ENCODE results near the gene DENND1A.

DENND1A gene

DNA sequence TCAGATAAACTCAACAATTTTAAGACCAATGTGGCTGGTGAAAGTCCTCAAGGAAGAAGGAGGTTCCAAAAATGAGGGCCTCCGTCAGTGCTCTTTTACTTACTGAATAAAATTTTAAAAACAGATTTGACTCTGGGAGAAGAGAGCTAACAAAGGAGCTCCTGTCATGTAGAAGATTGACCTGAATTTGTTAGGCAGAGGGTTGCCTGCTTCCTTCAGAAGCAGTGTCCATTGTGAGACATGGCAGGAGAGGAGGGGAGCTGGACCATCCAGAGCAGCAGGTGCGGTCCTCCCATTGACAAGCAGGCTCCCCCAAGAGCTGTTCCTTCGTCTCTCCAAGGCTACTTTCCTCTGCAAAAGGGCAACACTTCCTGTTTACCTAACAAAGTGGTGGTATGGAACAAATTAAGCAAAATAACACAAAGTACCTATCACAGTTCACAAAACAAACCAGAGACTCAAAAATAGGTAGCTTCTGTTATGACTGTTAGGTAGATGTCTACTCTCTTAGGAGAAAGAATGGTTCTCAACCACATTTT, 238.1 kb downstream of the DENND1A start:
- TF ChIP-seq, protein P1, sequence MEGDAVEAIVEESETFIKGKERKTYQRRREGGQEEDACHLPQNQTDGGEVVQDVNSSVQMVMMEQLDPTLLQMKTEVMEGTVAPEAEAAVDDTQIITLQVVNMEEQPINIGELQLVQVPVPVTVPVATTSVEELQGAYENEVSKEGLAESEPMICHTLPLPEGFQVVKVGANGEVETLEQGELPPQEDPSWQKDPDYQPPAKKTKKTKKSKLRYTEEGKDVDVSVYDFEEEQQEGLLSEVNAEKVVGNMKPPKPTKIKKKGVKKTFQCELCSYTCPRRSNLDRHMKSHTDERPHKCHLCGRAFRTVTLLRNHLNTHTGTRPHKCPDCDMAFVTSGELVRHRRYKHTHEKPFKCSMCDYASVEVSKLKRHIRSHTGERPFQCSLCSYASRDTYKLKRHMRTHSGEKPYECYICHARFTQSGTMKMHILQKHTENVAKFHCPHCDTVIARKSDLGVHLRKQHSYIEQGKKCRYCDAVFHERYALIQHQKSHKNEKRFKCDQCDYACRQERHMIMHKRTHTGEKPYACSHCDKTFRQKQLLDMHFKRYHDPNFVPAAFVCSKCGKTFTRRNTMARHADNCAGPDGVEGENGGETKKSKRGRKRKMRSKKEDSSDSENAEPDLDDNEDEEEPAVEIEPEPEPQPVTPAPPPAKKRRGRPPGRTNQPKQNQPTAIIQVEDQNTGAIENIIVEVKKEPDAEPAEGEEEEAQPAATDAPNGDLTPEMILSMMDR (IDR thresholded peaks at IDR 0.05; ENCODE audit: borderline replicate concordance, control extremely low read depth, extremely low read depth, insufficient read depth, missing control alignments), result no peak
- in situ Hi-C loops (cut with MboI; ENCODE audit: low sequenced_read_pairs, unreplicated experiment), result no loop called here
- no peak for DNase-seq (ENCODE audit: low spot score)

DNA sequence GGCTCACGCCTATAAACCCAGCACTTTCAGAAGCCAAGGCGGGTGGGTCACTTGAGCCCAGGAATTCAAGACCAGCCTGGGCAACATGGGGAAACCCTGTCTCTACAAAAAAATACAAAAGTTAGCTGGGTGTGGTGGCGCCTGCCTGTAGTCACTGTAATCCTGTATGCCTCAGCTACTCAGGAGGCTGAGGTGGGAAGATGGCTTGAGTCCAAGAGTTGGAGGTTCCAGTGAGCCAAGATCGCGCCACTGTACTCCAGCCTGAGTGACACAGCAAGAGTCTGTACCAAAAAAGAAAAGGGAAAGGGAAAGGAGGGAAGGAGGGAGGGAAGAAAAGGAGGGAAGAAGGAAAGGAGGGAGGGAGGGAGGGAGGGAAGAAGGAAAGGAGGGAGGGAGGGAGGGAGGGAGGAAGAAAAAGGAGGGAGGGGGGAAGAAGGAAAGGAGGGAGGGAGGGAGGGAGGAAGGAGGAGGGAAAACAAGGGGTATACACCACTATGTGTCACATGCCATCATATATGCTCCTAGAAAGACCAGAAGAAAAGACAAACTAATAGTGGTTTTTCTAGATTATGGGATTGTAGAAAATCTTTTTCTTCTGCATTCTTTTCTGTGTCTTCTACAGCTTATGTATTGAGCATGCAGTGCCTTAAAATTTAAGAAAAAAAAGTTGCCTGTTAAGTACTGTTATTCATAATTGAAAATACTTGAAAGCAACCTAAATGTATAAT, 240.1 kb downstream of the DENND1A start:
- DNase-seq (ENCODE audit: low spot score), result no peak
- TF ChIP-seq, protein P1 (IDR thresholded peaks at IDR 0.05; ENCODE audit: borderline replicate concordance, control extremely low read depth, extremely low read depth, insufficient read depth, missing control alignments), result no peak
- in situ Hi-C loops (cut with MboI; ENCODE audit: low sequenced_read_pairs, unreplicated experiment), result no loop called here

DNA sequence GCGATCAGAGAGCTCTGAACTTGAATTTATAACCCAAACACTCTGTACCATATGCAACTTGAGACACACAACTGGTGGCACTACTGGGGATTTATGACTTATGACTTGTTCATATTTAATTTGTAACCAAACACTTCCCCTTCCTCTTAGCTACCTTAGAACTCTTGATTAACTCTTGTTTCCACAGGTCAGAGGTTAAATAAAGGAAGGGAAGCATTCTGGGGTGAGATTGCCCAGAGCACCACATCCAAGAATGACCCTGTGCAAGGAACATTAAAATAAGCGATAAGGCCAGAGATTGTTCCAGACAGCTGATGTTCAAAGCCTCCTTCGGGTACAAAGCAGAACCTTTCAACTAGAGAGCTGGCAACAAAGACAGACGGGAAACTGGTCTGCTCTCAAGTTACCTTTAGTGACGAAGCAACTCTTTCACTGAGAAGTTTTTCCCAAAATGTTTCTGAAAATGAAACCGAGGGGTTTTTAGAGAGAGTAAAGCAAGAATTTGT, 242.6 kb downstream of the DENND1A start:
- in situ Hi-C loops (cut with MboI; ENCODE audit: low sequenced_read_pairs, unreplicated experiment), result no loop called here
- DNase-seq (ENCODE audit: low spot score), result no peak
- TF ChIP-seq, protein P1 (IDR thresholded peaks at IDR 0.05; ENCODE audit: borderline replicate concordance, control extremely low read depth, extremely low read depth, insufficient read depth, missing control alignments), result no peak

DNA sequence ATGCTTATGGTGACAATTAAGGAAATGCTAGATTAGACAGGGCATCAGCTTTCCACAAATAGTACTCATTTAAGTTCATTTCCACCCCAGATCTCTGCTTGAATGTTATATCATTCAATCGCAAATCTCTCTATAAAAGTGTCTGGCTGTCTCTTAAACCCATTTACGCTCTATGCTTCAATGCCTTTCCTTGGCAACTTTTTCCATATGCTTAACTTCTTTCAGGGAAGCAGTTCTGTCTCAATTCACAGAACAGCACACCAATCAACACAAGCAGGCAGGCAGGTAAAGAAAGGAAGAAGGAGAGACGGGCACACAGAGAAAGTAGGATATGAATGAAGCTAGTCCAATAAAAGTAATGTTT, 243.1 kb downstream of the DENND1A start:
- DNase-seq (ENCODE audit: low spot score), result no peak
- in situ Hi-C loops (cut with MboI; ENCODE audit: low sequenced_read_pairs, unreplicated experiment), result no loop called here
- TF ChIP-seq, protein P1 (IDR thresholded peaks at IDR 0.05; ENCODE audit: borderline replicate concordance, control extremely low read depth, extremely low read depth, insufficient read depth, missing control alignments), result no peak

DNA sequence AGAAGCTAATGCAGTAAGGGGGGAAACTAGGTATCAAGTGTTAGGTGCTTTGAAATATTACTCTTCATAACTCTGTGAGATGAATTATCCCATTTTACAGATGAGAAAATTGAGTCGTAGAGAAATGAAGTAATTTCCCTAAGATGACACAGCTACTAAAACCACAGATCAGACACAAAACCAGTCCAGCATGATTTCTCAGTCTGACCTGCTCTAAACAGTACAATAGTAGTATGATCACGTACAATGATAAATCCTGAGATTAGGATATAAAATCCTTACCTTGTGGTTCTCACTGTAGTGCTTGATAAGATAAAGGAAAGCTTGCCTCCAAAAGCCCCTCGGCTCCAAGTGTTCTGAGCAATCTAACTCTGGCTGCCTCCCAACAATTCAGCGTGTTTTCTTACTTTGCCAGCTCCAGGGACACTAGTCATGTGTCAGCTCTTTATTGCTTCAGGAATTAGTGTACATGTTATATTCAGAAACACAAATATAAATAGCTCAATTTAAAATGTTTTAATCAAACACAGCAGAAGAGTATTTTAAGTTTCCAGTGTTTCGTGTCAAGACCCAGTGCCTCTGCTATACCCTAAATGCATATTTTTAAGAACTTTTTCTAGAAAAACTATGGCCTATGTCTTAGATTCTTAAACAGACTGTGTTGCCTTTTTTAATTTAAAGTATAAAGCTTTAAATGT, 243.6 kb downstream of the DENND1A start:
- TF ChIP-seq, protein P1 (IDR thresholded peaks at IDR 0.05; ENCODE audit: borderline replicate concordance, control extremely low read depth, extremely low read depth, insufficient read depth, missing control alignments), result no peak
- in situ Hi-C loops (cut with MboI; ENCODE audit: low sequenced_read_pairs, unreplicated experiment), result no loop called here

DNA sequence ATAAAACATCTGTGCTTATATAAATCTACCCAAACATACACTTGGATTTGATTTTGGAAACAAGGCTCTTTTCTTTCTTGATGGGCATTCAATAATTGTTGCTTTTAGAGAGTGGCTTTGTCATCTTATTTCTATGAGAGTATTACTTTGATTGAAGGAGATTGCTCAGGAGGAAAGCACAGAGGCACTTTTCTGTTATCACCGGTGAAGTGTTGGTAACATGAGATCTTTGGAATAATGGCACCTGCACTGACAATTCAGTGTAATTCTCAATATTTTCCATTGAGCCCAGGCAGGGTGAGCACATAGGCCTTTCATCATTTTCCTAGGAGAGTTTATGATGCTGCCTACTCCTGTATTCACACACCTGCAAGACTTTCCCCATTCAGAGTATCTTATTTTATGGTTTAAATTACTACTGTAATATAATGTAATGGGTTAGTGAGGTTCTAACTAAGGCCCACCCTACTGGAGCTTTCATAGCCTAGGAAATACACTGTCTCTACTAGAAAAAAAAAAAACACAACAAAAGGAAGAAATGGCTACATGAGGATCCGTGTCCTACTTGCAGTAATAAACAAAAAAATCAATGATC, 244.3 kb downstream of the DENND1A start:
- no peak for DNase-seq (ENCODE audit: low spot score)
- TF ChIP-seq, protein P1 (IDR thresholded peaks at IDR 0.05; ENCODE audit: borderline replicate concordance, control extremely low read depth, extremely low read depth, insufficient read depth, missing control alignments), result no peak
- in situ Hi-C loops (cut with MboI; ENCODE audit: low sequenced_read_pairs, unreplicated experiment), result no loop called here

More for the DNA sequence above, 243.6 kb downstream of the DENND1A start:
- no peak for DNase-seq (ENCODE audit: low spot score)
